Keratinocyte (primary cell): ENCODE results near the gene OR5H15.

Experiments used
- CTCF ChIP-seq, 3 experiments: IDR thresholded peaks in 1 of 3; conservative IDR thresholded peaks in 1 of 3; optimal IDR thresholded peaks in 1 of 3; 2 replicates in 2 of 3; 3 replicates in 1 of 3; pipeline versions ENCODE3 to v1.5.1; 2011; ENCODE audit warnings: low read length in 3 of 3, mild to moderate bottlenecking in 3 of 3, moderate library complexity in 2 of 3, control low read depth in 1 of 3, inconsistent platforms in 1 of 3; ENCODE audit not compliant: insufficient read depth in 2 of 3; ENCODE audit errors: extremely low read depth in 1 of 3
- EZH2 ChIP-seq: IDR thresholded peaks from one replicate; pipeline ENCODE4 v1.6.1; 2012; ENCODE audit warnings: inconsistent platforms, mild to moderate bottlenecking, low read length, moderate library complexity

GRCh38 chr3:98215051-98215450 is 48.6 kb downstream of the OR5H15 start:
- TF ChIP-seq CTCF (optimal IDR thresholded peaks at IDR 0.05 in 1 of 3, IDR thresholded peaks at IDR 0.05 in 1 of 3, conservative IDR thresholded peaks at IDR 0.05 in 1 of 3; ENCODE audit: extremely low read depth in 1 of 3, insufficient read depth in 2 of 3, low read length in 3 of 3) (no peak), EZH2 (no peak)
